ENCODE results near the gene SSX4. TPM values are rescaled to one million over a fixed set of nuclear protein-coding genes. Genes with fewer than 3 reads are reported as not detected.
"Not testable (repeated sequence)": the region's sequence is repeated elsewhere in the genome, so short reads cannot be mapped to it uniquely, and the experiment has no call there.

The SSX4 gene
- polyA plus RNA-seq, 1 of the 3 experiments (the other 2 are of a cell fraction): not detected

GRCh38 chrX:48397825-48398224 lies 14.5 kb downstream of the SSX4 start:
- H4K20me1 ChIP-seq (ENCODE audit: insufficient read depth); H3K27ac ChIP-seq (ENCODE audit: low read depth in 2 of 2, low read length in 1 of 2); CTCF ChIA-PET; H3K27me3 ChIP-seq (ENCODE audit: insufficient read depth); H3K9me2 ChIP-seq; H3K4me2 ChIP-seq; H3K4me3 ChIP-seq (ENCODE audit: low read depth in 2 of 2, low read length in 1 of 2); DNase-seq; H3K4me1 ChIP-seq (ENCODE audit: control insufficient read depth in 1 of 2, insufficient read depth in 2 of 2, low read depth in 1 of 2, low read length in 1 of 2); H3F3A ChIP-seq (replicated peaks; ENCODE audit: insufficient read depth); H3K9ac ChIP-seq; H2AFZ ChIP-seq (ENCODE audit: low read depth); POLR2A ChIA-PET; H3K9me3 ChIP-seq; H3K36me3 ChIP-seq (replicated peaks in 1 of 2; ENCODE audit: control insufficient read depth in 1 of 2, insufficient read depth in 2 of 2, low read length in 1 of 2); H3K79me2 ChIP-seq (ENCODE audit: insufficient read depth): not testable (repeated sequence)
- 13% methylated on average over 1 of the region's 1 CpG for WGBS (ENCODE audit: low lambda C conversion rate)

- DNase-seq; H3K9me3 ChIP-seq; H2AFZ ChIP-seq (ENCODE audit: low read depth); H3K9me2 ChIP-seq; H3K79me2 ChIP-seq (ENCODE audit: insufficient read depth); H3K4me3 ChIP-seq (ENCODE audit: low read depth in 2 of 2, low read length in 1 of 2); H4K20me1 ChIP-seq (ENCODE audit: insufficient read depth); H3K27ac ChIP-seq (ENCODE audit: low read depth in 2 of 2, low read length in 1 of 2); CTCF ChIA-PET; H3K4me2 ChIP-seq; H3K4me1 ChIP-seq (ENCODE audit: control insufficient read depth in 1 of 2, insufficient read depth in 2 of 2, low read depth in 1 of 2, low read length in 1 of 2); H3F3A ChIP-seq (replicated peaks; ENCODE audit: insufficient read depth); H3K36me3 ChIP-seq (replicated peaks in 1 of 2; ENCODE audit: control insufficient read depth in 1 of 2, insufficient read depth in 2 of 2, low read length in 1 of 2); H3K9ac ChIP-seq; POLR2A ChIA-PET; H3K27me3 ChIP-seq (ENCODE audit: insufficient read depth): not testable (repeated sequence)
- no CpG with 5 or more reads among the region's 15 CpGs for WGBS (ENCODE audit: low lambda C conversion rate)
Observed at GRCh38 chrX:48411860-48412259, 28.5 kb downstream of the SSX4 start, which contains the start of gene SSX4B. Gene SSX4B (minus strand): TSS chrX:48411960. CDS start chrX:48411372, 588 bp downstream.

- H4K20me1 ChIP-seq (ENCODE audit: insufficient read depth); POLR2A ChIA-PET; H3K9me2 ChIP-seq; DNase-seq; CTCF ChIA-PET; H3K27ac ChIP-seq (ENCODE audit: low read depth in 2 of 2, low read length in 1 of 2); H3K4me1 ChIP-seq (ENCODE audit: control insufficient read depth in 1 of 2, insufficient read depth in 2 of 2, low read depth in 1 of 2, low read length in 1 of 2); H3F3A ChIP-seq (replicated peaks; ENCODE audit: insufficient read depth); H3K9ac ChIP-seq; H2AFZ ChIP-seq (ENCODE audit: low read depth); H3K27me3 ChIP-seq (ENCODE audit: insufficient read depth); H3K79me2 ChIP-seq (ENCODE audit: insufficient read depth); H3K4me3 ChIP-seq (ENCODE audit: low read depth in 2 of 2, low read length in 1 of 2); H3K9me3 ChIP-seq; H3K36me3 ChIP-seq (replicated peaks in 1 of 2; ENCODE audit: control insufficient read depth in 1 of 2, insufficient read depth in 2 of 2, low read length in 1 of 2); H3K4me2 ChIP-seq: not testable (repeated sequence)
- no CpG with 5 or more reads among the region's 12 CpGs for WGBS (ENCODE audit: low lambda C conversion rate)
Observed at GRCh38 chrX:48427027-48427716, 43.8 kb downstream of the SSX4 start.

GRCh38 chrX:48429606-48430005 lies 46.3 kb downstream of the SSX4 start:
- H3F3A ChIP-seq (replicated peaks; ENCODE audit: insufficient read depth); H4K20me1 ChIP-seq (ENCODE audit: insufficient read depth); H3K27ac ChIP-seq (ENCODE audit: low read depth in 2 of 2, low read length in 1 of 2); H3K9me3 ChIP-seq; H3K9ac ChIP-seq; H3K79me2 ChIP-seq (ENCODE audit: insufficient read depth); H3K4me3 ChIP-seq (ENCODE audit: low read depth in 2 of 2, low read length in 1 of 2); H3K27me3 ChIP-seq (ENCODE audit: insufficient read depth); H2AFZ ChIP-seq (ENCODE audit: low read depth); POLR2A ChIA-PET; H3K4me1 ChIP-seq (ENCODE audit: control insufficient read depth in 1 of 2, insufficient read depth in 2 of 2, low read depth in 1 of 2, low read length in 1 of 2); DNase-seq; H3K9me2 ChIP-seq; H3K36me3 ChIP-seq (replicated peaks in 1 of 2; ENCODE audit: control insufficient read depth in 1 of 2, insufficient read depth in 2 of 2, low read length in 1 of 2); CTCF ChIA-PET; H3K4me2 ChIP-seq: not testable (repeated sequence)
- WGBS (ENCODE audit: low lambda C conversion rate): 5% methylated on average over 4 of the region's 5 CpGs

GRCh38 chrX:48430166-48430565 lies 46.8 kb downstream of the SSX4 start:
- H3K9me2 ChIP-seq; POLR2A ChIA-PET; DNase-seq; H3K4me2 ChIP-seq; H3K79me2 ChIP-seq (ENCODE audit: insufficient read depth); H2AFZ ChIP-seq (ENCODE audit: low read depth); H3F3A ChIP-seq (replicated peaks; ENCODE audit: insufficient read depth); H4K20me1 ChIP-seq (ENCODE audit: insufficient read depth); H3K36me3 ChIP-seq (replicated peaks in 1 of 2; ENCODE audit: control insufficient read depth in 1 of 2, insufficient read depth in 2 of 2, low read length in 1 of 2); H3K27ac ChIP-seq (ENCODE audit: low read depth in 2 of 2, low read length in 1 of 2); CTCF ChIA-PET; H3K27me3 ChIP-seq (ENCODE audit: insufficient read depth); H3K9ac ChIP-seq; H3K9me3 ChIP-seq; H3K4me1 ChIP-seq (ENCODE audit: control insufficient read depth in 1 of 2, insufficient read depth in 2 of 2, low read depth in 1 of 2, low read length in 1 of 2); H3K4me3 ChIP-seq (ENCODE audit: low read depth in 2 of 2, low read length in 1 of 2): not testable (repeated sequence)
- 5% methylated on average over 4 of the region's 4 CpGs for WGBS (ENCODE audit: low lambda C conversion rate)

DNA sequence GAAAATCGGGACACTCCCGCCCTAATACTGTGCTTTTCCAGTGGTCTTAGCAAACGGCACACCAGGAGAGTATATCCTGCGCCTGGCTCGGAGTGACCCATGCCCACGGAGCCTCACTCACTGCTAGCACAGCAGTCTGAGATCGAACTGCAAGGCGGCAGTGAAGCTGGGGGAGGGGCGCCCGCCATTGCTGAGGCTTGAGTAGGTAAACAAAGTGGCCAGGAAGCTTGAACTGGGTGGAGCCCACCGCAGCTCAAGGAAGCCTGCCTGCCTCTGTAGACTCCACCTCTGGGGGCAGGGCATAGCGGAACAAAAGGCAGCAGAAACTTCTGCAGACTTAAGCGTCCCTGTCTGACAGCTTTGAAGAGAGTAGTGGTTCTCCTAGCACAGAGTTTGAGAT lies 50.4 kb downstream of the SSX4 start:
- CTCF ChIA-PET; H3K36me3 ChIP-seq (replicated peaks in 1 of 2; ENCODE audit: control insufficient read depth in 1 of 2, insufficient read depth in 2 of 2, low read length in 1 of 2); H4K20me1 ChIP-seq (ENCODE audit: insufficient read depth); DNase-seq; H3K9me2 ChIP-seq; H3K9me3 ChIP-seq; H3K9ac ChIP-seq; H3F3A ChIP-seq (replicated peaks; ENCODE audit: insufficient read depth); H3K4me1 ChIP-seq (ENCODE audit: control insufficient read depth in 1 of 2, insufficient read depth in 2 of 2, low read depth in 1 of 2, low read length in 1 of 2); H3K4me3 ChIP-seq (ENCODE audit: low read depth in 2 of 2, low read length in 1 of 2); H3K27ac ChIP-seq (ENCODE audit: low read depth in 2 of 2, low read length in 1 of 2); H3K27me3 ChIP-seq (ENCODE audit: insufficient read depth); H3K79me2 ChIP-seq (ENCODE audit: insufficient read depth); POLR2A ChIA-PET; H3K4me2 ChIP-seq; H2AFZ ChIP-seq (ENCODE audit: low read depth): not testable (repeated sequence)
- WGBS (ENCODE audit: low lambda C conversion rate): 19% methylated on average over 12 of the region's 13 CpGs
